Anterior cingulate cortex (tissue), 58 donors: ENCODE data around the gene TRPV2.
"Not testable (repeated sequence)": the region's sequence is repeated elsewhere in the genome, so short reads cannot be mapped to it uniquely, and the experiment has no call there.

Experiments used
- DNase-seq, 58 donors: peaks; one replicate each; lab custom pipeline; 2025; lab: John Stamatoyannopoulos, UW

TRPV2 gene

DNA sequence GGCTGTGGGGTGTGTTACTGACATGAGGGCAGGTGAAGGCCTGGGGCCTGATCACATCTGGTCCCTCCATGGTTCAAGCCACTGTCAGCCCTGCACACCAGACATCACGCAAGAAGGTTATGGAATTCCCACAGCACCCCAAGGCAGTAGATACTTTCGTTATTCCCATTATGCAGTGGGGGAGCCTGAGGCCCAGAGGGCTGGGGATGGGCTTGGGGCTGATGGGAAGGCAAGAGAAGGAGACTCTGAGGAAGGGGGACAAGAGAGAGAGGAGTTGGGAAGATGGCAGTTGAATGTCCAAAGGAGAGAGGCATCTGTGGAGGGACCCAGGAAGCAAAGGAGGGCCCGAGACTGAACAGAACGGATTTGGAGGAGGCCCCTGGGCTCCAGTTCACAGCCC lies 34.7 kb downstream of the TRPV2 start:
- DNase-seq = no peak

DNA sequence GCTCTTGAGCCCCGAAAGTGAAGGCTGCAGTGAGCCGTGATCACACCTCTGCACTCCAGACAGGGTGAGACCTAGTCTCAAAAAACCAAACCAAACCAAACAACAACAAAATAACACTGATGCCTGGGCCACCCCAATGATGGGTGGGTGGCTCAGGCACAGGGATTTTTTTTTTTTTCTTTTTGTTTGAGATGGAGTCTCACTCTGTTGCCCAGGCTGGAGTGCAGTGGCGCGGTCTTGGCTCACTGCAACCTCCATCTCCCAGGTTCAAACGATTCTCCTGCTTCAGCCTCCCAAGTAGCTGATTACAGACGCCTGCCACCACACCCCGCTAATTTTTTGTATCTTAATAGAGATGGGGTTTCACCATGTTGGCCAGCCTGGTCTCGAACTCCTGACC lies 36.9 kb downstream of the TRPV2 start:
- DNase-seq = not testable (repeated sequence)

DNA sequence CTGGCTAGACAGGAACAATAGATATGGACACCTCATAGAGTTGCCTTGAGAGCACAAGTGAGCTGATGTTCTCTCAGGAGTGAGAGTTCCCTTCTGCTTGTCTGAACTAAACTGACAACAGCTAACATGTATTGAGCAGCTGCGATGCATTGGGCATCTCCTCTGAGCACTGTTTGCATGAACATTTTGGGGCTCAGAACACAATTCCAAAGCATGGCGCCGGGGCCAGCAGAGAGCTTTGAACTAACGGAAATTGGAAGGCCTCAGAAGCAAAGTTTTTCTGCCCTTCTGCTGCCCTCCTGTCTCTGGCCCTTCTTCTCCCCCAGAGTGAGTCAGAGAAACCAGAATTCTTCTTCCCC lies 38.1 kb downstream of the TRPV2 start:
- no peak for DNase-seq

DNA sequence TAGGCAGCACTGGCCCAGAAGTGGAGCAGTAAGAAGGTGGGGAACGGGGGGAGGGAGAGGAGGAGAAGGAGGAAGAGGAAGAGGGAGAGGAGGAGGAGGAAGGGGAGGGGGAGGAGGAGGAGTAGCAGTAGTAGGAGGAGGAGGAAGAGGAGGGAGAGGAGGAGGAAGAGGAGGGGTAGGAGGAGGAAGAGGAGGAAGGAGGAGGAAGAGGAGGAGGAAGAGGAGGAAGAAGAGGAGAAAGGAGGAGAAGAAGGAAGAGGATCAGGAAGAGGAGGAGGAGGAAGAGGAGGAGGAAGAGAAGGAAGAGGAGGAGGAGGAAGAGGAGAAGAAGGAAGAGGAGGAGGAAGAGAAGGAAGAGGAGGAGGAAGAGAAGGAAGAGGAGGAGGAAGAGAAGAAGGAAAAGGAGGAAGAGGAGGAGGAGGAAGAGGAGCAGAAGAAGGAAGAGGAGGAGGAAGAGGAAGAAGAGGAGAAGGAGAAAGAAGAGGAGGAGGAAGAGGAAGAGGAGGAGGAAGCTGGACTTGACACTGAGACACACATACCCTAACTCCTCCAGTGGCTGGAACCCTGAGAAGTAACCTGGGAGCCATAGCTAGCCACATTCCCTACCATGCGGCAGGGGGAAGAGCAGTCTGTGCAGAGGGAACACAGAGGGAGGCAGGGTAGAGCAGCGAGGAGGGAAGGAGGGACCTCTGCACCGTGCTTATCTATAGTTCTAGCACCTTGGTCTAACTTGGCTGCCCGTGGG lies 40.8 kb downstream of the TRPV2 start:
- DNase-seq = no peak

DNA sequence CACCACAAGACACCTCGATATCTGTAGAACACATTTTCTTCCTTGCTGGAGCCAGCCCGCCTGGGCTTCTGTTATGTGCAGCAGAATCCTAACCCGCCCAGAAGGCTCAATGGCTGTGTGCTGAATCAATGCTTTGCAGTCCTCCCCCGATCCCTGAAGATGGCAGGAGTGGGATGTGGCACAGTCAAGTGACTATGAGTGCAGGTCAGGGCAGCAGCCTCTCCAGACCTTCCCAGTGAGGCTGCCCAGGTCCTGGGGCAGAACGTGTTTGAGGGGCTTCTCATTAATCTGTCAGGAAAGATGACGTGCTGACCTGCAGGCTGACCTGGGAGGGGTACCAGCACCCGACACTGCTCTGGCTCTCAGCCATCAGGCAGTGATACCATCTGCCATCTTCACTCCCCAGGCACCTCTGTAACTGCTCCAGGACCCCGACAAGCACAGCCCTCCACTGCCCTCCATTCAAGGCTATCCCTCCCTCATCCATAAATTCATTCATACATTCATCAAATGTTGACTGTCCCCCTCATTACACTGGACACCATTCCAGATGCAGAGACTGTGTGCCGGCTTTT lies 41.5 kb downstream of the TRPV2 start:
- DNase-seq = peak in 8 of 58 donors; percentile 7 to 31 (median 22)

DNA sequence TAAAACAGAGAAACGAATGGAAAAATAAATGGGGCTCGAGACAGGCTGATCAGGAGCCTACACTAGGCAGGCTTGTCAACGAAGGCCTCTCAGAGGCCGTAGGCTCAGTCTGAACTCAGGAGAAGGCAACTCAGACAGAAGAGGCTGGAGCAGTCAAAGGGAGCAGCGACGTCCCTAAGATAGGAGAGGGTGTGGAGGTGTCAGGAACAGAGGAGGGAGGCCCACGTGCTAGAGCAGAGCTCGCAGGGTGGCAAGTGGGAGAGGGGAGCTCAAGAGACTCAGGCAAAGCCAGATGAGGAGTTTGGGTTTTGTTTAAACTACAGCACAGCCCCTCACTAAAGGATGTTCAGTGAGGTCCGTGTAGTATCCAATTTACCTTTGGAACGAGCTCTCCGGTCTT lies 43.9 kb downstream of the TRPV2 start:
- DNase-seq = no peak

DNA sequence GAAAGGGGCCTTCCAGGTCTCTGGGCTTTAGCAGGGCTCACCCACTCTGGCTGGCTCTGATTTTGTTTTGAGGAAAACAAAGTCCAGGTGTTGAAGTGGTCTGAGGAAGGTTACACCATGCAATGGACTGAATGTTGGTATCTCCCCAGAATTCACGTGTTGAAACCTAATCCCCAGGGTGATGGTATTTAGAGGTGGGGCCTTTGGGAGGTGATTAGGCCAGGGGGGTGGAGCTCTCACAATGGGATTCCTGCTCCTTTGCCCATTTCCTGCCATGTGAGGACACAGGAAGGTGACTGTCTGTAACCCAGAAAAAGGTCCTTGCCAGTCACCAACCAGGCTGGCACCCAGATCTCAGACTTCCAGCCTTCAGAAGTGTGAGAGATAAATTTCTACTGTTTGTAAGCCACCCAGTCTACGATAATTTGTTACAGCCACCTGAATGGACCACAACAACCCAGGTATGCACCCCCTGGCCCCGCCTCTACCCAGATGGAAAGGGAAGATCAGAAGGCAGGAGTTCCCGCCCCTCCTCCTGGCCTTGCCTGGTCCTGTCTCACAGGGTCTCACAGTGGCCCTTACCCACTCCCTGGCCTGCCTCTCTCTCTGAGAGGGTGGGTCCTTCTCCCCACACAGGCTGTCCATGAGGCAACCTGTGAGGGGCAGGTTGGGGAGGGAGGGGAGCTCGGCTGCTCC lies 44.6 kb downstream of the TRPV2 start:
- no peak for DNase-seq

DNA sequence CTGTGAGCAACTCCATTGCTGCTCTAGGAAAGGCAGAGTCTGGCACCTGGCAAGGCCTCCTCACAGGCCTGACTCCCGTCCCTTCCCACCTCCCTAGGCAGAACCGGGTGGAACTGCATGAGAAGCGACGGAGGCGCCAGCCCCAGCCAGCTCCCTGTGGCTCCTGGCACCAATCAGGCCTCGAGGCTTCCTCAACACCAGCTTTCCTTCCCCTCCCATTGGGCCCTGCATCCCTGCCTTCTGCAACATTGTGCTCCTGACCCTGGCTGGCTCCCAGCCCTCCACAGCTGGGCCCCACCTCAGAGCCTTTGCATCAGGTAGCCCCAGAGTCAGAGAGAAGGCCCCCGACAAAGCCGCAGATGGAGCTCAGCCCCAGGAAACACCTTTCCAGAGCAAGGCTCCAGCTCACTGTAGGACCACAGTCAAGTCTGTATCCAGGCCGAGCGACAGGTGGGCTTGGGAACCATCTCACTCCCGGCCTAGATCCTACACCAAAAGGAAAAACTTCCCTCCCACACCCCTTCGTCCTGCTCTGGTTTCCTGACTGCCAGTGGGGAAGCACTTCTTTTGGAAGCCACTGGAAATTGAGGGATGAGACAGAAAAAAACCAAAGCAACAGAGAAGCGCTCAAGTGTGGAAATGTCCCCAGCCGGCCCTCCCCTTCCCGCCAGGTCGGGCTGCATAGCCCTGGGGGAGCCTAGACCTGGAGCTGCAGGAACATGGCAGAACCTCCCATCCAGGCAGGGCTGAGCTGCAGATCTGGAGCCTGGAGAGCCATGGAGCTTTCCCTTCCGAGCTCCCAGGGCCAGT lies 45.6 kb downstream of the TRPV2 start:
- DNase-seq = no peak

DNA sequence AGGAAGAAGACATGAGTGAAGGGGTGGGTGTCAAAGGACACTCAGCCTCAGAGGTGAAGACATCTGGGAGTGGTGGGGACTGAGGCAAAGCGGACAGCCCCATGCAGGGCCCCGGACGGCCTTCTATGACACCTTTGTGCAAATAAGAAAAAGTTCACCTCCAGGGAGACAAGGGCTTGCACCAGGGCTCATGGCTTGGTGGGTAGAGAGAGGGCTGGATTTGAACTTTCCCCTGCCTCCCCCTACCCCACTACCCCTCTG lies 46.2 kb downstream of the TRPV2 start:
- no peak for DNase-seq

DNA sequence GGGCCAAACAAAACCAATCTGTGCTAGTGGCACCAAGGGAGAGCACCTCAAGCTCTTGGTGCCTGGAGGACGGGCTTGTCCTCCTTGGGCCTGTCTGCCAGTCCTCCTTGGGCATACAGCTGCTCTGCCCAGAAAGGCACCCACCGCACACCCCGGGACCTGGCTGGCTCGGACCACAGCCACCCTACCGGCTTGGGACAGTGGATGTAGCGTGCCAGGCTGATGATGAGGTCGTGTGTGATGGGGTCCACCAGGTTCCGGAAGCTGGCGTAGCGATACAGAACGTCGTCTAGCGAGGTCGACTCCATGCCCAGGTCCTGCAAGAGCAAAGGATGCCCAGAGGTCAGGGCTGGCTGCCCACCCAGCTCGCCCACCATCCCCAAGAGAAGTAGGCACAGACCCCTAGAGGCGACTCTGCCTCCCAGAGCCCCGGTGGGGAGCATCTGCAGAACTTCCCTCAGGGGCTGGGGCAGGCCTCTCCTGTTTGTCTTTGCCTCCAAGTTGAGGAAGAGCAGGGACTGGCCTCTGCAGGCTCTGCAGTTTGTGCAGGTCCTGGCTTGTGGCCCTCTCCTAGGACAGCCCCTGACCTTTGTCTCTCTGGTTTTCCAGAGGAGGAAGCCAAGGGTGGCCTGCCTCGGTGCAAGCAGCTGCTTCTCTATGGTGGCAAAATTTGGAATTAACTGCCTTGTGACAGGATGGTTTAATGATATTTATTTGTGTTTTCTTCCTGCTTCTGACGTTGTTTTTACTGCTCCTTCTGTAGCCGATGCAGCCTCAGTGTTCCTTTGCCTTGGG lies 46.9 kb downstream of the TRPV2 start:
- no peak for DNase-seq

DNA sequence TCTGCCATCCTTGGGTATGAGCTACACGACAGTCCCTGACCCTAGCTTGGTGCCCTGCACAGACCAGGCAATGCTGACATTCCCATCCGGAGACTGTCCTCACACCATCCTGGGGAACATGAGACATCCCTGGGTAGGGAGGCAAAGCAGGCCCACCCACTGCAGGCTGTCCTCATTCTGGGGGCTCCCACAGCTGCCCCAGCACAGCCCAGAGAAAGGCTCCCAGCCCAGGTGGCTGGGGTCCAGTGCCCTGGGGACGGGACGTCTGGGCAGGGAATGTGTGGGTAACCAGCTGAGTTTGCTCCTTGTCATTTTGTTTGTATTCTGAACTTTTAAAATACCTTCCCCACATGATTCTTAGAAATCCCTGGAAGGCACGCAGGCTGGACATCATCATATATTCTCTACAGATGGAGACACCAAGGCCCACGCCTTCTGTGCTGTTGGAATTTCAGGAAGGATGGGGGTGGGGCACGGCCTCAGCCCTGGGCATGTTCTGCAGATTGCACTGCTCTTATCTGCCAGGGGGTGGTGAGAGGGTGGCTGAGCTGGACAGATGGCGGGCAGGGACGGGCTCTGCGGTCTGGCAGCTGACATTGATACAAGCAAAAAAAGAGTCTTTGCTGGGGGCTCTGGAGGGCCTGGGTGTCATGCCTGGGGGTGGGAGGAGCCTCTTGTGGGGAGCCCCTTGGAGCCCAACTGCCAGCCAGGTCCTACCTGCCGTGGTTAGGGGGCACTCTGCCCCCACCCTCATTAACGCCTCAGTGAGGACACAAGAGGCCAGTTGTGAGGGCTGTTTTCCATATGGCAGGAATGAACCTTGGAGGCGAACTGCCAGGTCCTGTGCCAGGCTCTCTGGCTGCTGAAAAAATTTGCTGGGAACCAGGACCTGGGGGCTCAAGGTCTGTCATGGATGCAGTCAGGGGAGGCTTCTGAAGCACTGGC lies 48.3 kb downstream of the TRPV2 start:
- DNase-seq = peak in 25 of 58 donors; percentile 9 to 73 (median 26)

DNA sequence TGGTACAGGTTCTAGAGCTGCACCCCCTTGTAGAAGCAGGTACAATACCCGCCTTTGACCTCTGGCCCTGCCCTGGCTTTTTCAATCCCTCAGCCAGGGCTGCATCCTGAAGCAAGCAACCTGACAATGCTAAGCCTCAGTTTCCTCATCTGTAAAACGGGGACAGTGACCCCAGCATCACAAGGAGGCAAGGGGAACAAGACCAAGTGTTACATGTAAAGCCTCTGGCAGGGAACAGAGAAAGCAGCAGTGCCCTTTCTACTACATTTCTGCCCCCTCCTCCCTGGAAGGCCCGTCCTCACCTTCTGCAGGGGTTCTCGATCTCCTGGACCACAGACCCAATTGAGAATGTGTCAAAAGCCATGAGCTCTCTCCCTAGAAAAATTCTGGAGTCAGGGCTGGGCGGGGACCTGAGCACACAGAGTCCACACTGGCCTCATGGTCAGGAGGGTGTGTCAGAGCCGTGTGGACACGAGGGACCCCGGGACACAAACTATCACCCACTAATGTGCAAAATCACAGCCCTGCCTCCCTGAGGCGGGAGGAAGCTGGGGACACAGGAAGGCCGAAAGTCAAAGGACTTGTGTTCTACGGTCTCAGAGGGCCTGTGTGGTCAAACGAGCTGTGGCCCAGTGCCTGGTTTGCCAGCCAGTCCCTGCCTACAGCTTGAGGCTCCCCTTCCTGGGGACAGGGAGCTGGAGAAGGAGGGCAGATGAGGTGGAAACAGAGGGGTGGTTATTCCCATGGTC lies 49.1 kb downstream of the TRPV2 start:
- no peak for DNase-seq

DNA sequence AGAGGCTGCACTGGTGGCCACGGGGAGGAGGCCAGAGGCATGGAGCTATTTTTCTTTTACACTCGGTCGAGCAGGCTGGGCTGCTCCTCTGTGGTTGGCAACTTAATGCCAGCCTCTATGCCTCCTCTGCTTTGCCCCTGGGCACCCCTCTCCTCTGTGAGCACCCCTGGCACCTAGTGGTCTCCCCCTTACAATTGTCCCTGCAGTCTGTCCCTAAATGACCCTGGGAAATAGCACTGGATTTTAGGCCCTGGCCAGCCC lies 49.6 kb downstream of the TRPV2 start:
- no peak for DNase-seq

DNA sequence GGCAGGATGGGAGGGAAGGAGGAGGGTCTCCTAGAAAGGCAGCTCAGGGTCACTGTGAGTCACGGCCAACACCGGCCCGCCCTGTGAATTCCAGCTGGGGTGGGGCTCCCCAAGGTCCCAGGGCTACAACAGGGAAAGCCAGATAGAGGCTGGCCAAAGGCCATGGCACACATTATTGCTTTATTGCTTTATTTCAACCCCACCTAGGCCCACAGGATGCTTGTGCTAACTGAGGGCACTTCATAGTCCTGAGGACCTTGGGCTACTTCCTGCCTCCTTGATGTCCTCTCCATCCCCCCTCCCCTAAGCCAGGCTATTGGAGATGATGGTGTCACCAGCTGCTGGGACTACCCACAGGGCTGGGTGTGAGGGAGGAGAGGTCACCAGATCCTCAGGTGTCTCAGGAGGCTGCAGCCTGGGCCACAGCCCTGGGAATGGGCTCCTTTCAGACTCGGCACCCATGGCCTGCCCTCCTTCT lies 50.5 kb downstream of the TRPV2 start:
- DNase-seq = no peak

DNA sequence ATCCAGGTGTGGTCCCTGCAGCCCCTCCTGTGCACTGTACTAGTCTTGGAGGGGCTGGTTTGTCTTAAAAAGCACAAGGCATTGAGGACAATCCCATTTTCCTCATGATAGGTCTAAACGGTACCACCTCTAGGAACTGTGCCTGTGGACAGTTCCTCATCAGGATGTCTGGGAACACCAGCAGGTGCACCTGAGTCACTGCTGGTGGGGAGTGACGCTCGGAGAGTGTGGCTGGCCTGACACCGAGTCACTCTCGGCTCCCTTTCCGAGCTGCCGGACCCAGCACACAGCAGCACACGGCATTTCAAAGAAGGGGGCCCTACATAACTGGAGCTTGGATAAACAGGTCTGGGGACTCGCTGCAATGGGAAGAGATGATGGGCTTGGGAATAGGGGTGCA lies 51.0 kb downstream of the TRPV2 start:
- no peak for DNase-seq

DNA sequence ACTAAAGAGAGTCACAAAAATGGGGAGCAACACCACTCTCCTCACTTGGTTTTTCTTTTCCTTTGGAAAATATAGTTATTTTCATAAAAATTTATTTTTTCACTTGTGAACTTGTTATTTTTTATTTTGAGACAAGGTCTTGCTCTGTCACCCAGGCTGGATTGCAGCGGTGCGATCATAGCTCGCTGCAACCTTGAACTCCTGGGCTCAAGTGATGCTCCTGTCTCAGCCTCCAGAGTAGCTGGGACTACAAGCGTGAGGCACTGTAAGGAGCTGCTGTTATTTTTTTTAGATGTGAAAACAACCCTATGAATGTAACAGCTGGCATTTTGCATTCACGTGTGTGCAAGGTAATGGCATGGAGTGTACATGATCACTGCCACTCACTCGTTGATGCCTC lies 51.7 kb downstream of the TRPV2 start:
- DNase-seq = no peak

DNA sequence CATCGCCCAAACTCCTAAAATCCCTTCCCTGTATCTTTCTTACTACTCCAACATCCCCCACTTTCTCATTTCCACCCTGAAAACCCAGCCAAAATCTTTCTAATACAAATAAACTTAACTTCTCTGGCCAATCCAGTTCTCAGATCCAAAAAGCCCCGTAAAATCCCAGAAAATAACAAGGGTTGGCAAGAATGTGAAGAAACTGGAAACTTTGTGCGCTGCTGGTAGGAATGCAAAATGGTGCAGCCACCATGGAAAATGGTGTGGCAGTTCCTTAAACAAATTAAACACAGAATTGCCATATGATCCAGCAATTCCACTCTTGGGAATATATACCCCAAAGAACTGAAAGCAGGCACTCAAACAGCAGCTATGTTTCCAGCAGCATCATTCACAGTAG lies 52.5 kb downstream of the TRPV2 start:
- no peak for DNase-seq

DNA sequence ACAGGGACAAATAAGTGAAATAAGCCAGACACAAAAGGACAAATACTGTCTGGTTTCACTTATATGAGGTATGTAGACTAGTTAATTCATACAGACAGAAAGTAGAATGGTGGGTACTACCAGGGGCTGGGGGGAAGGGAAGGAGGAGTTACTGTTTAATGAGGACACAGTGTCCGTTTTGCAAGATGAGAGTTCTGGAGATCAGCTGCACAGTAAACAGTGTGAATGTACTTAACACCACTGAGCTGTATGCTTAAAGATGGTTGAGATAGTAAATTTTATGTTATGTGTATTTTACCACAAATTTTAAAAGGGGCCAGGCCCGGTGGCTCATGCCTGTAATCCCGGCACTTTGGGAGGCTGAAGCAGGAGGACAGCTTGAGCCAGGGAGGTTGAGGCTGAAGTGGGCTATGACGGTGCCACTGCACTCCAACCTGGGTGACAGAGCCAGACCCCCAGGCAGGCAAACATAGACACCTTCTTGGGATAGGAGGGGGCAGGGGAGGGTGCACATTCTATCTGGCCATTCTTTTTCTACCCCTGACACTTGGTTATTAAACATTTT lies 53.1 kb downstream of the TRPV2 start:
- no peak for DNase-seq

DNA sequence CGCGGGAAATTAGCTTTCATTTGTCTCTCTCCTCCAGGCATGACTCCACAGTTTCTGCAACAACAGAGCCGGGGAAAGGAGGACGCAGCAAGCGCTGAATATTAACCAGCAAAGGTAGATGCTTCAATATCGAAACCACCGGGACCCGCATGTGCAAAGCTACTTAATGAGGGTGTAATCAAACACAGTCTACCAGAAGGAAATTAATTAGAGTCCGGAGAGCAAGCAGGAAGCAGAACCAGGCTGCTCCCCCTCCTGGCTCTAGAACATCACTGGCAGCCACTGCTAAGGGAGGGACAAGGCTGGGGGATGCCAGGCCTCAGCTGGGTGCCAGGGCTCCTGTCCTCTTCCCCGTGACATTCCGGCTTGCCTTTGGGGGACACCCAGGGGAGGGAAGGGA lies 54.9 kb downstream of the TRPV2 start:
- peak in 36 of 58 donors; percentile 13 to 75 (median 36) for DNase-seq
